ENCODE results near the gene NUBP2. TPM values are rescaled to one million over a fixed set of nuclear protein-coding genes. Genes with fewer than 3 reads are reported as not detected.

NUBP2 gene
- total RNA-seq, 3 donors from 2014 or later: 61.6 to 82.6 (median 80.3) TPM

- DNase-seq (ENCODE audit: low spot score in 2 of 2): no peak
- intact Hi-C loops (cut with DNase I; ENCODE audit: low total_unique reads): no loop called here
- Histone ChIP-seq H3K27me3 (no peaks in the 10 kb centered on the region), H3K9me3 (no peaks in the 10 kb centered on the region), H3K4me1 (peaks cover 0 to 3% of the 10 kb centered on the region in 2 donors), H3K36me3 (peaks cover 15% of the 10 kb centered on the region), H3K4me3 (no peak overlapping the region), H3K27ac (no peak overlapping the region)
- TF ChIP-seq POLR2A (IDR thresholded peaks at IDR 0.05) (no peak), CTCF (IDR thresholded peaks at IDR 0.05) (no peak), POLR2AphosphoS5 (IDR thresholded peaks at IDR 0.05) (no peak)
These were observed 37.6 kb downstream of the NUBP2 start for GRCh38 chr16:1820096-1820945.

GRCh38 chr16:1820946-1821290 lies 38.2 kb downstream of the NUBP2 start:
- peaks cover 15% of the 10 kb centered on the region for H3K36me3 ChIP-seq
- intact Hi-C loops (cut with DNase I; ENCODE audit: low total_unique reads): no loop called here
- H3K4me1 ChIP-seq: peaks cover 0 to 9% of the 10 kb centered on the region in 2 donors
- no peak overlapping the region for H3K4me3 ChIP-seq
- TF ChIP-seq POLR2AphosphoS5 (IDR thresholded peaks at IDR 0.05) (no peak), POLR2A (IDR thresholded peaks at IDR 0.05) (no peak), CTCF (IDR thresholded peaks at IDR 0.05) (no peak)
- no peaks in the 10 kb centered on the region for H3K9me3 ChIP-seq
- H3K27ac ChIP-seq: no peak overlapping the region
- no peaks in the 10 kb centered on the region for H3K27me3 ChIP-seq
- DNase-seq (ENCODE audit: low spot score in 2 of 2): no peak

- Histone ChIP-seq H3K4me1 (peaks cover 0 to 9% of the 10 kb centered on the region in 2 donors), H3K27me3 (no peaks in the 10 kb centered on the region), H3K9me3 (no peaks in the 10 kb centered on the region), H3K36me3 (peaks cover 5% of the 10 kb centered on the region), H3K27ac (no peak overlapping the region), H3K4me3 (no peak overlapping the region)
- no peak for DNase-seq (ENCODE audit: low spot score in 2 of 2)
- TF ChIP-seq POLR2A (IDR thresholded peaks at IDR 0.05) (no peak), CTCF (IDR thresholded peaks at IDR 0.05) (no peak), POLR2AphosphoS5 (IDR thresholded peaks at IDR 0.05) (no peak)
- intact Hi-C loops (cut with DNase I; ENCODE audit: low total_unique reads): no loop called here
These were observed 39.3 kb downstream of the NUBP2 start for GRCh38 chr16:1821861-1822611.

GRCh38 chr16:1822801-1823200 lies 40.0 kb downstream of the NUBP2 start:
- H3K27me3 ChIP-seq: no peaks in the 10 kb centered on the region
- no peak for DNase-seq (ENCODE audit: low spot score in 2 of 2)
- H3K4me3 ChIP-seq: no peak overlapping the region
- intact Hi-C loops (cut with DNase I; ENCODE audit: low total_unique reads): no loop called here
- H3K27ac ChIP-seq: no peak overlapping the region
- H3K36me3 ChIP-seq: peaks cover 3% of the 10 kb centered on the region
- TF ChIP-seq CTCF (IDR thresholded peaks at IDR 0.05) (no peak), POLR2AphosphoS5 (IDR thresholded peaks at IDR 0.05) (no peak), POLR2A (IDR thresholded peaks at IDR 0.05) (no peak)
- H3K4me1 ChIP-seq: peaks cover 0 to 9% of the 10 kb centered on the region in 2 donors
- no peaks in the 10 kb centered on the region for H3K9me3 ChIP-seq

- peaks cover 0 to 14% of the 10 kb centered on the region in 2 donors for H3K4me1 ChIP-seq
- peaks cover 3% of the 10 kb centered on the region for H3K36me3 ChIP-seq
- H3K4me3 ChIP-seq: no peak overlapping the region
- intact Hi-C loops (cut with DNase I; ENCODE audit: low total_unique reads): no loop called here
- H3K27ac ChIP-seq: no peak overlapping the region
- TF ChIP-seq POLR2A (IDR thresholded peaks at IDR 0.05) (no peak), CTCF (IDR thresholded peaks at IDR 0.05) (no peak), POLR2AphosphoS5 (IDR thresholded peaks at IDR 0.05) (no peak)
- H3K27me3 ChIP-seq: no peaks in the 10 kb centered on the region
- H3K9me3 ChIP-seq: no peaks in the 10 kb centered on the region
- DNase-seq (ENCODE audit: low spot score in 2 of 2): no peak
These were observed 41.1 kb downstream of the NUBP2 start for GRCh38 chr16:1823821-1824220.

Measured in breast epithelium (tissue), 4 donors.